Mucosa of descending colon (tissue), 3 donors: ENCODE data around the gene LIFR. TPM values are rescaled to one million over a fixed set of nuclear protein-coding genes. Genes with fewer than 3 reads are reported as not detected.
A peak's percentile ranks its signal among the peaks of the same experiment; 100 is the strongest.

ENCODE experiments used
- ATAC-seq: fragments of 200-7000 bp; cut with Tn5 transposase; one replicate; pipeline ENCODE4 v1.9.1; 2020; ENCODE audit warnings: mild to moderate bottlenecking, moderate library complexity
- DNase-seq, 3 donors: peaks; one replicate each; pipeline ENCODE4 v3.0.0-alpha.2; 2020
- H3K36me3 ChIP-seq: fragments of 200-600 bp; one replicate; pipeline ENCODE4 v1.8.0; 2021; ENCODE audit warnings: low read depth, mild to moderate bottlenecking
- H3K4me1 ChIP-seq: fragments of 200-600 bp; one replicate; pipeline ENCODE4 v1.8.0; 2021; ENCODE audit warnings: low read depth, mild to moderate bottlenecking
- H3K4me3 ChIP-seq: fragments of 200-600 bp; one replicate; pipeline ENCODE4 v1.8.0; 2021; ENCODE audit warnings: mild to moderate bottlenecking
- H3K9me3 ChIP-seq: fragments of 200-600 bp; one replicate; pipeline ENCODE4 v1.8.0; 2021; ENCODE audit warnings: mild to moderate bottlenecking
- intact Hi-C, 2 donors: fragments of 100-400 bp; cut with DNase I in 1 of 2; cut with micrococcal nuclease in 1 of 2; formaldehyde crosslinking; loops; one replicate each; pipeline versions ENCODE4 v1.11.0 to v1.11.1; 2022; cut with DNase I, micrococcal nuclease
- total RNA-seq, 3 donors: library from RNA; stranded (reverse); fragmentation: NEBNext Ultra II Directional in 2 of 3; extraction: Animal tissue kit (Norgen Biotek cat#: 25700) in 2 of 3; gene quantifications; one replicate each; pipeline versions ENCODE4 v1.2.1 to v1.2.4, GENCODE V29; 2021 to 2023
- TF ChIP-seq, protein P1 (sequence below): fragments of 200-600 bp; IDR thresholded peaks from one replicate; pipeline ENCODE4 v1.8.0; 2022; ENCODE audit warnings: antibody characterized with exemption, mild to moderate bottlenecking
- donor health status: DM: no; HTN: no; CAD: no; lungs with moderate emphysema.
- donor health status: DM: no; HTN: no; CAD: no.
- donor health status: DM: no; HTN: yes; CAD: no.

LIFR gene
- total RNA-seq, 3 donors from 2014 or later: 9.5 to 28.9 (median 13.1) TPM

DNA sequence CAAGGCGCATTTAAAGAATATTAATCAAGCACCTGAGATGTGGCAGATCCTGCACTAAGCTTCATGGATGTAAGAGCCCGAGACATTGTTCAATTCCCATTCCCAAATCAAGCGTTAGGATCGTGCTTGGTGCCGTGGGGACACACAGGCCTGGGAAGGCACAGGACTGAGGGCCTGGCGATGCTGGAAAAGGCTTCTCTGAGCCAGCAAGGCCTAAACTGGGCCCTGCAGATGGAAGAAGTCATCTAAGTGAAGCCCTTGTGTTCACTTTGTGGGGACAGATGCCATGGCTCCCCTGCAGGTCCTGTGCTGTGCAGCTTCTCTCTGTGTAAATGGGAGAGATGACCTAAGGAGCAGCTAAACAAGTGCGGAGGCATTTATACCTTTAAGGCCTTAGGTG, 83.9 kb downstream of the LIFR start:
- intact Hi-C loops: no loop called here
- Histone ChIP-seq H3K4me1 (peaks cover 2% of the 10 kb centered on the region), H3K9me3 (no peaks in the 10 kb centered on the region), H3K4me3 (no peak overlapping the region), H3K36me3 (no peaks in the 10 kb centered on the region)
- TF ChIP-seq, protein P1, sequence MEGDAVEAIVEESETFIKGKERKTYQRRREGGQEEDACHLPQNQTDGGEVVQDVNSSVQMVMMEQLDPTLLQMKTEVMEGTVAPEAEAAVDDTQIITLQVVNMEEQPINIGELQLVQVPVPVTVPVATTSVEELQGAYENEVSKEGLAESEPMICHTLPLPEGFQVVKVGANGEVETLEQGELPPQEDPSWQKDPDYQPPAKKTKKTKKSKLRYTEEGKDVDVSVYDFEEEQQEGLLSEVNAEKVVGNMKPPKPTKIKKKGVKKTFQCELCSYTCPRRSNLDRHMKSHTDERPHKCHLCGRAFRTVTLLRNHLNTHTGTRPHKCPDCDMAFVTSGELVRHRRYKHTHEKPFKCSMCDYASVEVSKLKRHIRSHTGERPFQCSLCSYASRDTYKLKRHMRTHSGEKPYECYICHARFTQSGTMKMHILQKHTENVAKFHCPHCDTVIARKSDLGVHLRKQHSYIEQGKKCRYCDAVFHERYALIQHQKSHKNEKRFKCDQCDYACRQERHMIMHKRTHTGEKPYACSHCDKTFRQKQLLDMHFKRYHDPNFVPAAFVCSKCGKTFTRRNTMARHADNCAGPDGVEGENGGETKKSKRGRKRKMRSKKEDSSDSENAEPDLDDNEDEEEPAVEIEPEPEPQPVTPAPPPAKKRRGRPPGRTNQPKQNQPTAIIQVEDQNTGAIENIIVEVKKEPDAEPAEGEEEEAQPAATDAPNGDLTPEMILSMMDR: no peak
- DNase-seq: no peak
- no peak for ATAC-seq

DNA sequence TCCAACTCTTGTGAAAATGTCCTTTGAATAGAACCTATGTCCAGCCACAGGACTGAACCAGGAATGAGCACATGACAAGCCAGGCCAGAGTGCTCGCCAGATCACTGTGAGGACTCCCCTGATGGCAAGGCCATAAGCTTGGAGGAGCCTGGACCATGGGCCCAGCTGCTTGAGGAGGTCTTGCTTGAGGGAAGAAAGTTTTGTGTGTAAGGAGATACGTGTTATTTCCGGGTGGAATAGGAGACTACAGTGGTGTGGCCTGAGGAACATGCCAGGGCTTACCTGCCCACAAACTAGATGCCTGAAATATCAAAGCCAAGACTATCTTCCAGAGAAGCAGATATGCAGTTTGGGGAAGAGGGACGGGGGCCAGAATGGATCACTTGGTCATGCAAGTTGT, 84.7 kb downstream of the LIFR start:
- Histone ChIP-seq H3K4me1 (peaks cover 5% of the 10 kb centered on the region), H3K36me3 (no peaks in the 10 kb centered on the region), H3K4me3 (no peak overlapping the region), H3K9me3 (no peaks in the 10 kb centered on the region)
- TF ChIP-seq, protein P1: no peak
- intact Hi-C loops: no loop called here
- ATAC-seq: no peak
- DNase-seq: no peak

DNA sequence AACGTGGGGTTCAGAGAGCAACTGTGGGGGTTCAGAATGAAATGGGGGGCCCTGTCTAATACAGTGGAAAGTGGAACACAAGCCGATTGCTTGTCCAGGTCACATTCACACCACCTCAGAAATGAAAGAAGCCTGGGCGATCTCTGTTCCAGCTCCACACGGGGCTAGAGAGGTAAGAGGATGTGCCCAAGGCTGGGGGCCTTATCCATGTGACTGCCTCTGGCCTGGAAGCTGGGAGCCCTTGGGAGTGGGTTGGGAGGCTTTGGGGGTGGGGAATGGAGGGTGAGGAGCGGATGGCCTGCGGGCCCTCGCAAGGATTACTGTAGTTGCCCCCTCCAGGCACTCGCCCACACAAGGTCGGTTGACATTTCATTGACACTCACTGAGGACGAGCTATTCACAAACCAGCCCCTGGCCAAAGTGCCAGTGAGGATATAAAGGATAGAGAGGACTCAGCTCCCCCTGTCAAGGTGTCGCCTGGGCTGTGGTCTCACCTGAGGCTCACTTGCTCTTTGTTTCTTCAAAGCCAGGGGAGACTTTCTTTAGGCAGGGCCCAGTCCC, 86.7 kb downstream of the LIFR start:
- H3K4me1 ChIP-seq: peaks cover 5% of the 10 kb centered on the region
- H3K9me3 ChIP-seq: no peaks in the 10 kb centered on the region
- intact Hi-C loops: no loop called here
- TF ChIP-seq, protein P1: no peak
- H3K4me3 ChIP-seq: no peak overlapping the region
- no peak for ATAC-seq
- no peaks in the 10 kb centered on the region for H3K36me3 ChIP-seq
- no peak for DNase-seq

DNA sequence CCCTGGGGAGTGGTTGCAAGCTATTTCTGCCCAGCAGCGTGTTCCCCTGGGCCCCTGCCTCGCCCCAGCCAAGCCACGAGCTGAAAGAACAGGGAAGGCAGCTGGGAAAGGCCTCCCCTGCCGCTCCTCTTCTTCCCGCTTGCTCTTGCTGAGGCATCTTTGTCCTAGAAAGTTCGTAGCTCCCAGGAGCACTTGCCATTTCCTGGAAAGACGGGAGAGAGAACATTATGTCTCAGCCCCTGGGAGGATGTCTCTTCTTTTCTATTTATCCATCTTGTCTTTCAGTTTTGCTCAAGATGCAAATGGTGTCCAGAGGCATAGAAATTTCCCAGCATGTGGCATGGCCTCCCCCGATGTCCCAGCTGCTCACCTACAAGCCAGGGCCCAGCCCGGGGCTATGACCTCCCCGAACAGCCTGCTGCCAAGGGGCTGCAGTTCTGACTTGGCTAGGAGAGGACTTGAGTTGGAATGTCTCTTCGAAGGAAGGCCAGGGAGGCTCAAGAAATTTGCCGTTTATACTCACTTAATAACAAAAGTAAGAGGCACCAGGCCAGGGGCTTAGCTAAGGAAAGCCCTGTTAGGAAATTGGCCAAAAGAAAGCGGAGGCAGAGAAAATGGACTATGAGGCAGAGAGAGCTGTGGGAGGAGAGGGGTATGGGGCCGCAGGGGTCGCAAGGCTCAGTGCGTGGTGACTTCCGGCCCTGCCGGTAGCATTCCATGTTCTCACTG, 87.3 kb downstream of the LIFR start:
- Histone ChIP-seq H3K9me3 (no peaks in the 10 kb centered on the region), H3K36me3 (no peaks in the 10 kb centered on the region), H3K4me3 (no peak overlapping the region), H3K4me1 (peaks cover 8% of the 10 kb centered on the region)
- intact Hi-C loops: no loop called here
- DNase-seq (peak in 2 of 3 donors; percentile 24 to 65), ATAC-seq (peak; percentile 9)
- TF ChIP-seq, protein P1: no peak

DNA sequence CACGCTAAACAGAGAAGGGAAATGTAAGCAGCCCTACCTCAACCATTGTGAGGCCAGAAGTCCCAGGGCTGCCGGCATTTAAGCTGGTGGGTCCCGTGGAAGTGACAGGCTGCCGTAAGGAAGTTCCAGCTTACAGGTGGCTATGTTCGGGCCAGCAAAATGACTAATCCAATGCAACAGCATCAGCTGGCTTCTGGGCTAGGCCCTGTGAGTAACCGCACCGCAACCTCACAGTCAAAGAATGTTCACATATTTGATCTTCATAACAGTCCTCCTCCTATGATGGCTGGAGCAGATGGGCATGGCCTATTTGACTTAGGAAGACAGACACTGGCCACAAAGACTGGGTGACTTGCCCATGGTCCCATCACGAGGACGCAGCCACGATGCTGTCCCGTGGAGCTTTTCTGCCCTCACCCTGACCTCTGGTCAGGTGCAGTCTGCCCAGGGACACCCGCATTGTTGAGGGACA, 88.2 kb downstream of the LIFR start:
- peak; percentile 18 for ATAC-seq
- peaks cover 12% of the 10 kb centered on the region for H3K4me1 ChIP-seq
- intact Hi-C loops: no loop called here

More for the DNA sequence above, 88.2 kb downstream of the LIFR start:
- TF ChIP-seq, protein P1: no peak
- Histone ChIP-seq H3K4me3 (no peak overlapping the region), H3K9me3 (no peaks in the 10 kb centered on the region), H3K36me3 (no peaks in the 10 kb centered on the region)
- DNase-seq: no peak
